ENCODE results near the gene SLAMF6. TPM values are rescaled to one million over a fixed set of nuclear protein-coding genes. Genes with fewer than 3 reads are reported as not detected.
"Not testable (repeated sequence)": the region's sequence is repeated elsewhere in the genome, so short reads cannot be mapped to it uniquely, and the experiment has no call there.

The SLAMF6 gene
- 0.39 TPM for total RNA-seq

DNA sequence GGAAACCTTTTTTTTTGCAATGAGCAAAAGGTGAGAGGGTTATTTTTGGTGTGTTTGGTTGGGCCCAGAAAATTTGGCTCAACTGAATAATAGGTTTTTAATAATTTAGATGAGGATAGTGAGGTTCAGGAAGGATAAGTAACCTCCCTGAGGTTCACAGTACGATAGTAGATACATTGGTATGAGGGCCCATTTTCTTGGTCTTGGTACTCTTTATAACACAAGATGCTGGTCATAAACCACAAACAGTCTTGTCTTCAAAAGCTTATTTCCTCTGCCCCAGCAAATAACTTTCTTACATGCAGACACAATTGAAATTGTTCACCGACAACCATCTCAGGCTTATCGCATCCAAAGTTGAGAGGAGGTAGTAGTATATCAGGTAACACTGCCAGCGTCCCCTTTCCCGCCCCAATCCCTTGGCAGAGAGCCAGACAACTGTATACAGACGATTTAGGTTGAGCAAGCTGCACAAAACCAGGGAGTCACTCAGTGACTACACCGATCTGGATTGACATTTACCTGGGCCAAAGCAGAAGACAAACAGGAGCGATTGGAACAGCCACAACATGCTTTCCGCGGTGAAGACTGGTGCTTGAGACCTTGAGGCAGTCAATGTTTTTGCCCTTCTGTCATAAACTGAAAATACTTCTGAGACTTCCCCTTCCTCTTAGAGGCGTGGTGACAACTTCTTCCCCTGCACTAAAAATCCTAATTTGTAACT lies at the start of gene SLAMF6:
Gene SLAMF6 (minus strand): TSS at position 634 of the 724 bp plus-strand sequence. CDS start 63 bp downstream, at position 571.
- DNase-seq, result no peak

DNA sequence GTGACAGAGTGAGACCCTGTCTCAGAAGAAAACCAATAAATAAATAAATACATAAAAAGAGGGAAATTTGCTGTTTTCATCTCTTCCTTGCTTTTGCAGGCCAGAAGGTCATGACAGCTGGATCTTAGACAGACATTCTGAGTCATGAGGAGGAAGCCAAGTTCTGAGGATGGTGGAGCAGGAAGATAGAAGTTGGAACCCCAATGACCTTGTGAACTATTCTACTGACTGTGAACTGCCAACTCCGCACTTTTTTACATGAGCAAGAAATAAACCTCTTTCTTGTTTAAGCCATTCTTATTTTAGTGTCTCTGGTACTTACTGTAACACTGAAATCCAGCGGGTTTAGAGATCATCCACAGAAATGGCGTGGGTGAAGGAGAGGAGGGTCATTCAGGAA lies 47.8 kb upstream of the SLAMF6 start:
- no peak for DNase-seq

DNA sequence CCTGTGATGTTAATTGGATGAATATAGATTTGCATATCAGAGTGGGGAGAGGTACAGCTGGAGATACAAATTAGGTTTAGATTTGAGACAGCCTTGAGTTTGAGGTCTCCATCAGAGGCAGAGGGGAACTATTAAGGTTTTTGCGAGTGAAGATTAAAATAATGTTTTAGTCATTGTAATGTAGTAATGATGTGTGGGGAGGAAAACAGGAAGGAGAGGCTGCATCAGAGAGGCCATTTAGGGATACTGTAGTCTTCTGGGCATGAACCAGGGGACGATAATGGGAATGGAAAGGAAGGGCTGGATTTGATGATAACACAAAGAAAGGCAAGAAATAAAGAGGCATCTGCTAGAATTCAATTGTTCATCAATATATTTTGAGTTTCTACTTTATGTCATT lies 46.8 kb upstream of the SLAMF6 start:
- DNase-seq, result no peak

DNA sequence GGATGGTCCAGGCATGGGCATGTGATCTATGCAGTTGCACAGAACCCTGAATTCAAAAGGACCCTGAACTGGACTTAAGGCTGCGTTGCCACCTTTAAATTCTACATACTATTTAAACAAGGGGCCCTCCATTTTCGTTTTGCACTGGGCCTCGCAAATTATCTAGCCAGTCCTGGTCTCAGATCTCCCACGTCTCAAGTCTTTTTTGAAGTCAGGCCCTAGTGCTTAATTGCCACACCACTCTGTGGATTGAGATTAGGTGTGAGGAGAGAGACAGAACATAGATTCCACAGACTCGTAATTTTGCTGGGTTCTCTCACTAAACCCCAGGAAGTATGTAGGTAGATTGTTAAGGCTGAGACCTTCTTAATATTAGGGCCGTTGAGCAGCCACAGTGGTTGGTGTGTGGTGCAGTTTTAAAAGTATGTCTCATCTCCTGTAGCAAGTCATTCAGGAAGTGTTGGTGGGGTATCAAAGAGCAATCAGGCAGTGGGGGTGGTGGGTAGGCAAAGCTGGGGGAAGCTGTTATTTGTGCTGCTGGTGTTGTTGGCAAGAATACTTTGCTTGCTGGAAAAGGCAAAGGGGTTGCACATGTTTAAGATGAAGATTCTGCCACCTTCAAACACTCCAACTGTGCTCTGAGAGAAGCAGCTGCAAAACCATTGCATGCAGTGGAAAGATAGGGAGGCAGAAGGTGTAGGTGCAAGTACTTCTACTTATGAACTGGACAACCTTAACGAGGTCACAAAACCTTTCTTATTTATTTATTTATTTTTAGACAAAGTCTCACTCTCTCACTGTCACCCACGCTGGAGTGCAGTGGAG lies 45.0 kb upstream of the SLAMF6 start:
- no peak for DNase-seq

DNA sequence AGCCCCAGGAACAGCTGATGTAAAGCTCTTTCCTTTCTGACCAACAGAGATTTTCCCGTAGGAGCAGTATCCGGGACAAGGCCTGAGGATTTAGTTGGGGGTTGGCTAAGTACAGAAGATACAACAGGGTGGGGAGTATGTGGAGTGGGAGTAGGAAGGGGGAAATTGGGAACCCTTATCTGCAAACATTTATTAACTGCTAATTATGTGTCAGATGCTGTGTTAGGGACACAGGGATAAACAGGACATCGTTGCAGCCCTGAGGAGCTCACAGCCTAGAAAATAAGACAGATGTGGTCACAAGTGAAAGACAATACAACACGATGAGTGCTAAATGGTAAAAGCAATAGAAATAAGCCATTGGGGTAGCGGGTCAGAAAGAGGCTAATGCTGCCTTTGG lies 44.3 kb upstream of the SLAMF6 start:
- no peak for DNase-seq

DNA sequence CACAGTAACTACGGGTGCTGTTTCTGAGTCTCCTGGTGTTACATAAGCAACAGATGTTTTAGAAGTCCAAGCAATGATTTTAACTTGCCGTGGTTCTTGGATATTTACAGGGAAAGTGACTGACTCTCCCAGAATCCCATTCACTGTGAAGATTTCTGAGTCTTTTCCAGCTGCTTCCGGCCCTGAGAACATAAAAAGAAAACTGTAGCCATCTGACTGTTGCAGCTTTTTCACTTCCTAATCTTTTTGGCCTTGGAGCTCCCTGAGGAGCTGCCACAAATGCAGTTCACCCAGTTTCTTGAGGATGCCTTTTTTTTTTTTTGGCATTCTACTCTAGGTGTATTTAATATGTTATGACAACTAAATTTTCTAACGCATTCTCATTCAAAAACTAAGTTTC lies 42.5 kb upstream of the SLAMF6 start:
- DNase-seq, result no peak

DNA sequence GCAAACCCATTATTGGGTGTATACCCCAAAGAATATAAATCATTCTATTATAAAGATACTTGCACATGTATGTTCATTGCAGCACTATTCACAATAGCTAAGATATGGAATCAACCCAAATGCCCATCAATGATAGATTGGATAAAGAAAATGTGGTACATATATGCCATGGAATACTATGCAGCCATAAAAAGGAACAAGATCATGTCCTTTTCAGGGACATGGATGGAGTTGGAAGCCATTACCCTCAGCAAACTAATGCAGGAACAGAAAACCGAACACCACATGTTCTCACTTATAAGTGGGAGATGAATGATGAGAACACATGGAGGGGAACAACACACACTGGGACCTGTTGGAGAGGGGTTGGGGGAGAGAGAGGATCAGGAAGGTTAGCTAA lies 40.2 kb upstream of the SLAMF6 start:
- DNase-seq, result not testable (repeated sequence)

DNA sequence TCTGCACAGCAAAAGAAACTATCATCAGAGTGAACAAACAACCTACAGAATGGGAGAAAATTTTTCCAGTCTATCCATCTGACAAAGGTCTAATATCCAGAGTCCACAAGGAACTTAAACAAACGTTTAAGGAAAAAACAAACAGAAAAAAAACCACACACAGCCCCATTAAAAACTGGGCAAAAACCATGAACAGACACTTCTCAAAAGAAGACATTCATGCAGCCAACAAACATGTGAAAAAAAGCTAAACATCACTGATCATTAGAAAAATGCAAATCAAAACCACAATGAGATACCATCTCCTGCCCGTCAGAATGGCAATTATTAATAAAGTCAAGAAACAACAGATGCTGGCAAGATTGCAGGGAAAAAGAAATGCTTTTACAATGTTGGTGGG lies 39.7 kb upstream of the SLAMF6 start:
- DNase-seq, result not testable (repeated sequence)

DNA sequence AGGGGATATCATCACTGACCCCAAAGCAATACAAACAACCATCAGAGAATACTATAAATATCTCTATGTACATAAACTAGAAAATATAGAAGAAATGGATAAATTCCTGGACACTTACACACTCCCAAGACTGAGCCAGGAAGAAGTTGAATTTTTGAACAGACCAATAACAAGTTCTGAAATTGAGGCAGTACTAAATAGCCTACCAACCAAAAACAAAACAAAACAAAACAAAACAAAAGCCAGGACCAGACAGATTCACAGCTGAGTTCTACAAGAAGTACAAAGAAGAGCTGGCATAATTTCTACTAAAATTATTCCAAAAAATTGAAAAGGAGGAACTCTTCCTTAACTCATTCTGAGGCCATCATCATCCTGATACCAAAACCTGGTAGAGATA lies 37.8 kb upstream of the SLAMF6 start:
- DNase-seq, result no peak

DNA sequence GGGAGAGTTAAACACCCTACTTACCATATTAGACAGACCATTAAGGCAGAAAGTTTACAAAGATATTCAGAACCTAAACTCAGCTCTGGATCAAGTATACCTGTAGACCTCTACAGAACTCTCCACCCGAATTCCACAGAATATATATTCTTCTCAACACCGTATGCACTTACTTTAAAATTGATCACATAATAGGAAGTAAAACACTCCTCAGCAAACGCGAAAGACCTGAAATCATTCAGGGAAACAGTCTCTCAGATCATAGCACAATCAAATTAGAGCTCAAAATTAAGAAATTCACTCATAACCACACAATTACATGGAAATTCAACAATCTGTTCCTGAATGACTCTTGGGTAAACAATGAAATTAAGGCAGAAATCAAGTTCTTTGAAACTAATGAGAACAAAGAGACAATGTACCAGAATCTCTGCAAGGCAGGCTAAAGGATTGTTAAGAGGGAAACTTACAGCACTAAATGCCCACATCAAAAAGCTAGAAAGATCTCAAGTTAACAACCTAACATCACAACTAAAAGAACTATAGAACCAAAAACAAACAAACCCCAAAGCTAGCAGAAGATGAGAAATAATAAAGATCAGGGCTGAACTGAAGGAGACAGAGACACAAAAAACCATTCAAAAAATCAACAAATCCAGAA lies 37.1 kb upstream of the SLAMF6 start:
- DNase-seq, result no peak

DNA sequence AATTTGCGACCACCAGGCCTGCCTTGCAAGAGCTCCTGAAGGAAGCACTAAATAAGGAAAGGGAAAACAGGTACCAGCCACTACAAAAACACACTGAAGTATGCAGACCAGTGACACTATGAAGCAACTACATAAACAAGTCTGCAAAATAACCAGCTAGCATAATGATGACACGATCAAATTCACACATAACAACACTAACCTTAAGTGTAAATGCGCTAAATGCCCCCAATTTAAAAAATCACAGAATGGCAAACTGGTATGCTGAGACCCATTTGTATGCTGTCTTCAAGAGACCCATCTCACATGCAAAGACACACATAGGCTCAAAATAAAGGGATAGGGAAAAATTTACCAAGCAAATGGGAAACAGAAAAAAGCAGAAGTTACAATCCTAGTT lies 36.4 kb upstream of the SLAMF6 start:
- not testable (repeated sequence) for DNase-seq

DNA sequence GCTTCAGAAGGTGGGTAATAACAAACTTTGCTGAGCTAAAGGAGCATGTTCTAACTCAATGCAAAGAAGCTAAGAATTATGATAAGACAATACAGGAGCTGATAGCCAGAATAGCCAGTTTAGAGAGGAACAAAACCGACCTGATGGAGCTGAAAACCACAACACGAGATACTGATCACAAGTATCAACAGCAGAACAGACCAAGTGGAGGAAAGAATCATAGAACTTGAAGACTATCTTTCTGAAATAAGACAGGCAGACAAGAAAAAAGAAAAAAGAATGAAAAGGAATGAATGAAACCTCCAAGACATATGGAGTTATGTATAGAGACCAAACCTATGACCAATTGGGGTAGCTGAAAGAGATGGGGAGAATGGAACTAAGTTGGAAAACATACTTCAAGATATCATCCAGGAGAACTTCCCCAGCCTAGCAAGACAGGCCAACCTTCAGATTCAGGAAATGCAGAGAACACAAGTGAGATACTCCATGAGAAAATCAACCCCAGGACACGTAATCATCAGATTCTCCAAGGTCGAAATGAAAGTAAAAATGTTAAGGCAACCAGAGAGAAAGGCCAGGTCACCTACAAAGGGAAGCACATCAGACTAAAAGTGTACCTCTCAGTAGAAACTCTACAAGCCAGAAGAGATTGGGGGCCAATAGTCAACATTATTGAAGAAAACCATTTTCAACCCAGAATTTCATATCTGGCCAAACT lies 35.8 kb upstream of the SLAMF6 start:
- no peak for DNase-seq

DNA sequence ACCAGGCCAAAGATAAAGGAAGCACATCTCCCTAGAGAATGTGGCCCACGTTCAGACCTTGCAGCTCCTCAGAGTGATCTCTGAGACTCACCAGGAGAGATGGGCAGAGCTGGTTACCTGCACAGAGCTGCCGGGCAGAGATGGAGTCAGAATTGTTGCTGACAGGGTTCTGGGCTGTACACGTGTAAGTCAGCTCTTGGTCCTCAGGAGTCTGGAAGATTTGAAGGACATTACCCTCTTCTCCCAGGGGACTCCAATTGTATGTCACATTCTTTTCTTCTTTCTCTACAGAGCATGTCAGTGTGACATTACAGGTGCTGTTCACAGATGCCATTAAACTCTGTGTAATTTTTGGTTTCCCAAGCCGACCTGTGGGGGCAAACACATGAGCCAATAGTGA lies 30.7 kb upstream of the SLAMF6 start:
- no peak for DNase-seq

DNA sequence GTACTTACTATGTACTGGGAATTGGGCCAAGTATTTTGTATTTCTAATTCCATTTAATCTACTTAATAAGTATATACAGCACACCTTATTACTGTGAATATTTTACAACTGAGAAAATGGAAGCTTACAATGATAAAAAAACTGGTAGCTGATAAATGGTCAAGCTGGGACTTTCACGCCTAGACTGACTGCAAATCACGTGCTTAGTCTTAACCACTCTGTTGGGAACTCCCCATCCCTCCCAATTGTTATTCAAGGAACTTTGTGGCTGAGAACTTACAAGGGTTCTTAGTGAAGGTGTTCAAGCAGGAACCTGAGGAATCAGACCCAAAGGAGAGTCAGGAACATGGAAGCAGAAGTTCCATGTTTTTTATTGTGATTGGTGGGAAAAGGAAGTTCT lies 29.4 kb upstream of the SLAMF6 start:
- DNase-seq, result no peak

DNA sequence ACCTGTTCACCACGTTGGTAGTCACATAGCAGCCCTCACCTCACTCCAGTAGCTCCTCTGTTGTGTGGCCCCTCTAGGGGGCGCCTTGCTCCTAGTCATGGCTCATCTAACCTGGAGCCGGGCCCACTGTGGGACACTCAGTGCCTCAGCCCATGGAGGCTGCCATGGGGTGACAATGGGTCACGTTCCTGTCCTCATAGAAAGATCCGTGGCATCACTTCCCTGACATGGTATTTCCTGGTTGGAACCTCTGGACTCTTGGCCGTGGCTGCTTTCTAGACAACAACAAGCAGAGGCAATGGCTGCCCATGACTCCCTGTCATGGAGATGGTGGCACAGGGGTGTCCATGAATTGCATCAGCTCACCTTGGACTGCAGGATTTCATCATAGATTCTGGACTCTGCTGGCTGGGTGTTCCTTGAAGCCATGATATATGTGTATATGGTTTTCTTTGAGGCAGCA lies 27.5 kb upstream of the SLAMF6 start:
- DNase-seq, result no peak

DNA sequence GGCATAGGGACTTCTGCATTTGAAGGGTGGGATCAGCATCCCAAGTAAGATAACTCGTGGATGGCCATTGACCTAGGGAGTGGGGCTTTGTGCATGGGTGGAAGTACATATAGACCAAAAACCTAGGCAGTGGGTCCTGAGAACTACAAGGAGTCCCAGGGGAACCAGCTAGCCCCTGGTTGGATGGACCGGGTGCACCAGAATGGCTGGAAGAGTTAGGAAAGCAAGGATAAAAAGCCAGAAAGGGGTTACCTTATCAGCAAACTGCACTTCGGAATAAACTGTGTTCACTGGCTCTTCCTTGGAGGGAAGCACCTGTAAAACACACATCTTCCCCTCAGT lies 26.6 kb upstream of the SLAMF6 start:
- DNase-seq, result no peak

DNA sequence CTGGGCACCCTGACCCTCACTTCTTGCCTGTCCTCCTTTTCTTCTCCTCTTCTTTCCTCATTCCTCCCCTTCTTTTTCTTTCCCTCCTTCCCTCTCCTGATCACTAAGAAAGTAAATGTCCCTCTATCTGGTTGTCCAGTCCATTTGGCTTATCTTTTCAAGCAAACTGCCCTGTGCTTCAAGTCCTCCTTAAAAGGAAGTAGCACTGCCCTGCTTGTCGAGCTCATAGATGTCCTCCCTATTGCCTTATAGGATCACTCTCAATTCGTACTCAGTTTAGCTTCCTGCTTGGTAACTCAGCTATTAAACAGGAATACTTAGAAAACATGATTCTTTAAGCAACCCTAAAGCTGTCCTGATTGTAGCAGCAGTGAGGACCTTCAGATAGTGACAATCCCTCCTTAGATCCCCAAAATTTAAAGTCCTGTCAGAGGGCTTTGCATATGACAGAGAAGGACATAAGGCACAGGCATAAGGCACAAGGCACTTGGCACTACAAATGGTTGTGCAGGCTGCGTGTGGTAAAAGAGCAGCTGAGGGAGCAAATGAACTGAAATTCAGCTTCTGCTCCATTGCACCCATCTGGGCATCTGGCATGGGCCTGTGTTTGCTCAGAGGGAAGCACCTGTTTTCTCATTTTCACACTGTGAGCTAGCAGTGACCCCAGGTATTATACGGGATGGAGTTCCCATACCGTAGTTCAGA lies 26.1 kb upstream of the SLAMF6 start:
- no peak for DNase-seq

DNA sequence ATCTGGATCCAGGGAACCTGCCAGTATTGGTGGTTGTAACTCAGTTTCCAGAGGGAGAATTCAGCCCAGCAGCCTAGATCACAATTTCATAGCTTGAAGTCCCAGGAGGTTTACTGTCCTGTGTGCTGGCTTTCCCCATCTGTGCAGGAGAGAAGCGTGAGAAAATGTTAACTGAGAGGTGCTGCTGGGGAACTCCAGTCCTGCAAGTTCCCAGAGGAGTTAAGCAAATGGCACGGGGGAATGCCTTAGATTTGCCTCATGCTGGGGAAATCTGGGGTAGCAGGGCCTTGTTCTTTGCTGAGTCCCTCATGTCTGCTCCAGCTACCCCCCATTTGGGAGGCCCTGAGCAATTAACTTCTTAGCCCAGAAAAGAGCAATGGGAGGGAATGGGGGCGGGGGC lies 25.1 kb upstream of the SLAMF6 start:
- DNase-seq, result no peak

DNA sequence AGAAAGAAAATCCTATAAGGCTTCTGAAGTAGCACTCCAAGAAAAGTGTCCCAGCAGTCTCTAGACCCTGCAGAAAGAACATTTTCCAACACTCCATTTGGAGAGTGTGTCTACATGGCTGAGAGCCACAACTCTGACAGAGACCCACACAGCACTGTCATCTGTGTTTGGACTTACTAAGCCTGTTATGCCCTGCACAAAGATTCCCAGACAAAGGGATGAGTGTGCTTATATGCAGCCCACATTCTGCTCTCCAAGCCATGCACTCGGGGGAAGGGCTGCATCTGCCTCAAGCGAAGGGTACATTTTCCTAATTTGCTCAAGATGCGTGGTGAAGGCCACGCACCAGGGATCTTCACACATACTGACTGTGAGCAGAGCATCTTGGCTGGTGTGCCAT lies 24.4 kb upstream of the SLAMF6 start:
- no peak for DNase-seq

DNA sequence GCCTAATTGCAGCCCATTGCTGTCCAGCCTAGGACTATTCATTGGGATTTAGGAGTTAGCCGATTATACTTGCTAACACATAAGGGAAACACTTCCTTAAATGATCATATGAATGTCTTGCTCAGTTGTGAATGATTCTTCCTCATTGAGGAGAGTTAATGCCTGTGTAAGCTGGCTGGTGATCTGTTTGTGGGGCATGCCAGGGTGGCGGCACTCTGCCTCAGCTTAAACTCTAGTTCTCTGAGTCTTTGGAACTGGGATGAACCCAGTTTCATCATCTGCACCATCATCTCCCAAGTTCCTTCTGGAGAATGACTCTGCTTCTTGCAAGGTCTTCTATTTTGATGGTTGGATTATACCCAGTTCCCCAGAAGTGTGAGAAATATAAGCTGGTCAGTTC lies 23.9 kb upstream of the SLAMF6 start:
- DNase-seq, result no peak

DNA sequence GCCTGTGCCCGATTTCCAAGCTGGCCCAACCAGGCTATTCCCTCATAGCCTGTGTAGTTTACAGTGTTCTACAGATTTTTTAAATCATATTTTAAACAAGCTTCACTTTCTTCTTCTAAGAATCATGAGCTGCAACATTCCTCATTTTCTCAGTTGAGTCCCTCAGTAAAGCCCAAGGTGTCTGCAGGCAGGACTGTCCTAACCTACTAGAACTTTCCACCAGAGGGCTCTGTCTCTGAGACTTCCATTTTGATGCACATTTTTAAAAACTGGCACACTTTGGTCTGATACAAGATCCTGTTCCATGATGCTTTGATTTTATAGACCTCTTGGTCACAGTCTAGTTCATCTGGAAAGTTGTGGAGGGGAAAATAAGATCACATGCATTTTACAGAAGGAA lies 21.6 kb upstream of the SLAMF6 start:
- no peak for DNase-seq
